H9 (cell line): ENCODE results near the gene ZNF280A. TPM values are rescaled to one million over a fixed set of nuclear protein-coding genes. Genes with fewer than 3 reads are reported as not detected.

Experiments used
- DNase-seq: peaks from one replicate; pipeline ENCODE4 v3.0.0-alpha.2; 2017
- H2AFZ ChIP-seq: one replicate; pipeline ENCODE4 v1.6.1; 2013; ENCODE audit warnings: mild to moderate bottlenecking, low read length, control low read depth, moderate library complexity
- H2AK5ac ChIP-seq: 2 replicates; pipeline ENCODE4 v1.6.1; 2013; ENCODE audit warnings: low read length, control low read depth, mixed read lengths; ENCODE audit not compliant: insufficient read length
- H2BK120ac ChIP-seq: one replicate; pipeline ENCODE4 v1.6.1; 2013; ENCODE audit warnings: low read depth, mild to moderate bottlenecking, low read length, control low read depth, inconsistent platforms; ENCODE audit not compliant: poor library complexity, severe bottlenecking
- H2BK12ac ChIP-seq: 2 replicates; pipeline ENCODE4 v1.6.1; 2013; ENCODE audit warnings: low read length, control low read depth, mixed read lengths, low read depth; ENCODE audit not compliant: insufficient read length
- H2BK15ac ChIP-seq: 2 replicates; pipeline ENCODE4 v1.6.1; 2013; ENCODE audit warnings: low read depth, low read length, control low read depth
- H2BK20ac ChIP-seq: one replicate; pipeline ENCODE4 v1.6.1; 2013; ENCODE audit warnings: low read depth, mild to moderate bottlenecking, low read length, control low read depth, inconsistent platforms; ENCODE audit not compliant: poor library complexity, severe bottlenecking
- H2BK5ac ChIP-seq: 2 replicates; pipeline ENCODE4 v1.6.1; 2013; ENCODE audit warnings: low read length, control low read depth, mixed read lengths; ENCODE audit not compliant: insufficient read length
- H3K14ac ChIP-seq: 2 replicates; pipeline ENCODE4 v1.6.1; 2013; ENCODE audit warnings: low read length, control low read depth; ENCODE audit not compliant: insufficient read depth
- H3K18ac ChIP-seq: 2 replicates; pipeline ENCODE4 v1.6.1; 2013; ENCODE audit warnings: low read depth, mild to moderate bottlenecking, mixed read lengths, low read length, control low read depth; ENCODE audit not compliant: insufficient read length
- H3K23ac ChIP-seq: 2 replicates; pipeline ENCODE4 v1.6.1; 2013; ENCODE audit warnings: low read length, control low read depth, mixed read lengths, low read depth; ENCODE audit not compliant: insufficient read length
- H3K23me2 ChIP-seq: 2 replicates; pipeline ENCODE4 v1.6.1; 2013; ENCODE audit warnings: low read depth, mild to moderate bottlenecking, mixed read lengths, low read length, control low read depth; ENCODE audit not compliant: insufficient read length, poor library complexity, severe bottlenecking
- H3K27ac ChIP-seq: 2 replicates; pipeline ENCODE4 v1.5.1; 2013; ENCODE audit warnings: low read length, control low read depth, mixed read lengths, low read depth; ENCODE audit not compliant: insufficient read length
- H3K27me3 ChIP-seq: 2 replicates; pipeline ENCODE4 v1.6.1; 2013; ENCODE audit warnings: low read length, control low read depth, inconsistent platforms; ENCODE audit not compliant: insufficient read depth
- H3K4ac ChIP-seq: 2 replicates; pipeline ENCODE4 v1.6.1; 2013; ENCODE audit warnings: low read depth, mild to moderate bottlenecking, control low read depth, inconsistent platforms, low read length, moderate library complexity
- H3K4me1 ChIP-seq: 2 replicates; pipeline ENCODE4 v1.6.1; 2013; ENCODE audit warnings: low read length, control low read depth, inconsistent platforms; ENCODE audit not compliant: insufficient read depth
- H3K4me2 ChIP-seq: 2 replicates; pipeline ENCODE4 v1.6.1; 2013; ENCODE audit warnings: low read length, control low read depth, mixed read lengths; ENCODE audit not compliant: insufficient read length, insufficient read depth
- H3K56ac ChIP-seq: 2 replicates; pipeline ENCODE4 v1.6.1; 2013; ENCODE audit warnings: low read depth, mild to moderate bottlenecking, mixed read lengths, low read length, control low read depth; ENCODE audit not compliant: insufficient read length
- H3K79me1 ChIP-seq: 2 replicates; pipeline ENCODE4 v1.6.1; 2013; ENCODE audit warnings: low read depth, mild to moderate bottlenecking, moderate library complexity, low read length, control low read depth, inconsistent platforms; ENCODE audit not compliant: insufficient read depth, poor library complexity, severe bottlenecking
- H3K79me2 ChIP-seq: 2 replicates; pipeline ENCODE4 v1.6.1; 2013; ENCODE audit warnings: low read length, control low read depth, inconsistent platforms; ENCODE audit not compliant: insufficient read depth
- H3K9ac ChIP-seq: 2 replicates; pipeline ENCODE4 v1.6.1; 2013; ENCODE audit warnings: low read length, control low read depth, mixed read lengths; ENCODE audit not compliant: insufficient read length; ENCODE audit errors: extremely low read depth
- H3K9me3 ChIP-seq: one replicate; pipeline ENCODE4 v1.6.1; 2013; ENCODE audit warnings: low read depth, low read length, inconsistent platforms; ENCODE audit not compliant: control insufficient read depth
- H3T11ph ChIP-seq: one replicate; pipeline ENCODE4 v1.6.1; 2013; ENCODE audit warnings: mild to moderate bottlenecking, low read length, control low read depth, inconsistent platforms
- H4K20me1 ChIP-seq: one replicate; pipeline ENCODE4 v1.6.1; 2013; ENCODE audit not compliant: control insufficient read depth, insufficient read length, insufficient read depth
- H4K5ac ChIP-seq: 2 replicates; pipeline ENCODE4 v1.6.1; 2013; ENCODE audit warnings: low read depth, mild to moderate bottlenecking, mixed read lengths, low read length, control low read depth; ENCODE audit not compliant: insufficient read length
- H4K8ac ChIP-seq: replicated peaks from 2 replicates; pipeline ENCODE4 v1.6.1; 2013; ENCODE audit warnings: low read length, control low read depth, mixed read lengths, low read depth; ENCODE audit not compliant: insufficient read length
- H4K91ac ChIP-seq: 2 replicates; pipeline ENCODE4 v1.6.1; 2013; ENCODE audit warnings: low read depth, mild to moderate bottlenecking, moderate library complexity, mixed read lengths, low read length, control low read depth; ENCODE audit not compliant: insufficient read length
- H3K27ac Mint-ChIP-seq, 3 experiments: 2 replicates in 2 of 3; 3 replicates in 1 of 3; pipeline ENCODE4 v1.8.0; 2020 to 2021; ENCODE audit warnings: mixed read lengths in 3 of 3, mild to moderate bottlenecking in 1 of 3, moderate library complexity in 1 of 3
- H3K27me3 Mint-ChIP-seq: 2 replicates; pipeline ENCODE4 v1.8.0; 2021; ENCODE audit warnings: low read depth, mild to moderate bottlenecking, moderate library complexity, mixed read lengths
- H3K36me3 Mint-ChIP-seq, 3 experiments: 2 replicates in 2 of 3; 3 replicates in 1 of 3; pipeline ENCODE4 v1.8.0; 2020 to 2021; ENCODE audit warnings: low read depth in 3 of 3, mixed read lengths in 3 of 3; ENCODE audit not compliant: insufficient read depth in 1 of 3
- H3K4me1 Mint-ChIP-seq, 2 experiments: 2 replicates each; pipeline ENCODE4 v1.8.0; 2020; ENCODE audit warnings: mixed read lengths in 2 of 2
- H3K4me3 Mint-ChIP-seq, 2 experiments: 2 replicates in 1 of 2; 3 replicates in 1 of 2; pipeline ENCODE4 v1.8.0; 2020 to 2021; ENCODE audit warnings: mild to moderate bottlenecking in 2 of 2, mixed read lengths in 2 of 2, moderate library complexity in 1 of 2
- H3K9me3 Mint-ChIP-seq, 2 experiments: 2 replicates in 1 of 2; 3 replicates in 1 of 2; pipeline ENCODE4 v1.8.0; 2020; ENCODE audit warnings: mild to moderate bottlenecking in 2 of 2, mixed read lengths in 2 of 2, moderate library complexity in 1 of 2
- WGBS: extraction: QIAGEN DNeasy Blood & Tissue Kit; methylation state at CpG from one replicate; pipeline ENCODE4 v1.1.7; 2013; ENCODE audit warnings: missing lambda C conversion rate, low lambda C conversion rate, mixed read lengths; ENCODE audit not compliant: insufficient read length; ENCODE audit errors: extremely low coverage; 5-methylcytosine and 5-hydroxymethylcytosine counted together
- total RNA-seq: library from RNA; stranded (reverse); gene quantifications from 2 replicates; pipeline ENCODE4 v1.2.1, GENCODE V29; 2021
- TF ChIP-seq, protein P1 (sequence below): fragments of 200-600 bp; sonication (generic); conservative IDR thresholded peaks from 3 replicates; pipeline ENCODE4 v1.8.0; 2021; ENCODE audit warnings: antibody characterized with exemption, mild to moderate bottlenecking

ZNF280A gene
- total RNA-seq, 1 experiment from 2014 or later, result 0.13 TPM

DNA sequence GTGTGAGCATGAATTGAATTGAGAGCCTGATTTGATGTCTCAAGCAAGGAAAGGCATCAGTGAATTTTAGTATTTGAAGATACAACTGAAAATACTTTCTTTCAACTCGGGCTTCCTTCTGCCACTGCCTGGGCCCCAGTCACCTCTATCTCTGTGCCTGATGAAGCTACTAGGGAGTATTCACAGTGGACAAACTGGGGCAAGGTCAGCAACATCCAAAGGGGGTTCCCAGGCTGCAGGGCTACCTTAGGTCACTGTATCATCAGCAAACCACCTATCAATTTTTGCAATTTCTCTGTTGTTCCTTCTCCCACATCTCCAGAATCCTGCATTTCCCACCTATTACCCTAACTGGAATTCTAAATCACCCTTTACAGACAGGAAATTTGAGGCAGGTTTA lies 28.8 kb upstream of the ZNF280A start:
- no peak overlapping the region for H3K56ac ChIP-seq
- Mint-ChIP-seq H3K27ac (no peak overlapping the region), H3K27me3 (peaks cover 97% of the 10 kb centered on the region), H3K36me3 (no peaks in the 10 kb centered on the region), H3K9me3 (no peaks in the 10 kb centered on the region), H3K4me3 (no peak overlapping the region), H3K4me1 (no peaks in the 10 kb centered on the region)
- no peak overlapping the region for H3K27ac ChIP-seq
- H3K4me1 ChIP-seq, result no peaks in the 10 kb centered on the region
- H4K5ac ChIP-seq, result no peak overlapping the region
- TF ChIP-seq, protein P1, sequence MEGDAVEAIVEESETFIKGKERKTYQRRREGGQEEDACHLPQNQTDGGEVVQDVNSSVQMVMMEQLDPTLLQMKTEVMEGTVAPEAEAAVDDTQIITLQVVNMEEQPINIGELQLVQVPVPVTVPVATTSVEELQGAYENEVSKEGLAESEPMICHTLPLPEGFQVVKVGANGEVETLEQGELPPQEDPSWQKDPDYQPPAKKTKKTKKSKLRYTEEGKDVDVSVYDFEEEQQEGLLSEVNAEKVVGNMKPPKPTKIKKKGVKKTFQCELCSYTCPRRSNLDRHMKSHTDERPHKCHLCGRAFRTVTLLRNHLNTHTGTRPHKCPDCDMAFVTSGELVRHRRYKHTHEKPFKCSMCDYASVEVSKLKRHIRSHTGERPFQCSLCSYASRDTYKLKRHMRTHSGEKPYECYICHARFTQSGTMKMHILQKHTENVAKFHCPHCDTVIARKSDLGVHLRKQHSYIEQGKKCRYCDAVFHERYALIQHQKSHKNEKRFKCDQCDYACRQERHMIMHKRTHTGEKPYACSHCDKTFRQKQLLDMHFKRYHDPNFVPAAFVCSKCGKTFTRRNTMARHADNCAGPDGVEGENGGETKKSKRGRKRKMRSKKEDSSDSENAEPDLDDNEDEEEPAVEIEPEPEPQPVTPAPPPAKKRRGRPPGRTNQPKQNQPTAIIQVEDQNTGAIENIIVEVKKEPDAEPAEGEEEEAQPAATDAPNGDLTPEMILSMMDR, result no peak
- H4K20me1 ChIP-seq, result no peaks in the 10 kb centered on the region
- no peak overlapping the region for H2AK5ac ChIP-seq
- no peak overlapping the region for H4K91ac ChIP-seq
- H2BK15ac ChIP-seq, result no peak overlapping the region
- H2BK5ac ChIP-seq, result no peak overlapping the region
- peaks cover 38% of the 10 kb centered on the region; the same call in 1 of the 2 replicates for H3K27me3 ChIP-seq
- no peak overlapping the region for H3K14ac ChIP-seq
- no peak overlapping the region for H2BK12ac ChIP-seq
- no peak overlapping the region for H3T11ph ChIP-seq
- H3K18ac ChIP-seq, result no peak overlapping the region
- H3K79me1 ChIP-seq, result no peaks in the 10 kb centered on the region
- H3K4ac ChIP-seq, result no peak overlapping the region
- no peak overlapping the region for H2BK120ac ChIP-seq
- H3K9ac ChIP-seq, result no peak overlapping the region
- no peaks in the 10 kb centered on the region for H3K23me2 ChIP-seq
- no CpG with 5 or more reads among the region's 1 CpG for WGBS
- no peak for DNase-seq
- H3K79me2 ChIP-seq, result no peaks in the 10 kb centered on the region
- no peak overlapping the region for H3K4me2 ChIP-seq
- H3K23ac ChIP-seq, result no peak overlapping the region
- no peaks in the 10 kb centered on the region for H3K9me3 ChIP-seq
- H4K8ac ChIP-seq, result no peak overlapping the region
- no peak overlapping the region for H2BK20ac ChIP-seq
- H2AFZ ChIP-seq, result no peak overlapping the region
